GM21576 (cell line): ENCODE measurements around the gene PREX1.

Source experiments
- ATAC-seq: cut with Tn5 transposase; IDR thresholded peaks from one replicate; pipeline ENCODE4 v1.9.1; 2021; ENCODE audit warnings: mild to moderate bottlenecking, moderate library complexity; ENCODE audit not compliant: unreplicated experiment

Gene PREX1

GRCh38 chr20:48738094-48738398 is 89.8 kb downstream of the PREX1 start:
- no peak for ATAC-seq

GRCh38 chr20:48737434-48738093 is 90.2 kb downstream of the PREX1 start:
- no peak for ATAC-seq

- no peak for ATAC-seq
These were observed 91.2 kb downstream of the PREX1 start for GRCh38 chr20:48736636-48737035.

GRCh38 chr20:48736231-48736630 is 91.6 kb downstream of the PREX1 start:
- ATAC-seq, result no peak

- ATAC-seq, result no peak
These were observed 92.7 kb downstream of the PREX1 start for GRCh38 chr20:48735112-48735511.

- ATAC-seq, result no peak
These were observed 93.6 kb downstream of the PREX1 start for GRCh38 chr20:48734104-48734749.

- ATAC-seq, result no peak
These were observed 94.5 kb downstream of the PREX1 start for GRCh38 chr20:48733296-48733790.

GRCh38 chr20:48732081-48732829 is 95.5 kb downstream of the PREX1 start:
- ATAC-seq, result no peak

- no peak for ATAC-seq
These were observed 96.3 kb downstream of the PREX1 start for GRCh38 chr20:48731536-48731935.

GRCh38 chr20:48730977-48731376 is 96.8 kb downstream of the PREX1 start:
- no peak for ATAC-seq

GRCh38 chr20:48729538-48729937 is 98.3 kb downstream of the PREX1 start:
- no peak for ATAC-seq

GRCh38 chr20:48728042-48728825 is 99.6 kb downstream of the PREX1 start:
- no peak for ATAC-seq

- no peak for ATAC-seq
These were observed 100.6 kb downstream of the PREX1 start for GRCh38 chr20:48727226-48727625.

- no peak for ATAC-seq
These were observed 102.2 kb downstream of the PREX1 start for GRCh38 chr20:48725555-48725991.

- no peak for ATAC-seq
These were observed 102.8 kb downstream of the PREX1 start for GRCh38 chr20:48724891-48725554.

GRCh38 chr20:48724382-48724781 is 103.4 kb downstream of the PREX1 start:
- ATAC-seq, result no peak

GRCh38 chr20:48723308-48724264 is 104.2 kb downstream of the PREX1 start:
- no peak for ATAC-seq

GRCh38 chr20:48722737-48723191 is 105.0 kb downstream of the PREX1 start:
- no peak for ATAC-seq

GRCh38 chr20:48722002-48722731 is 105.6 kb downstream of the PREX1 start:
- ATAC-seq, result no peak
